ENCODE measurements around the gene GRIN2A.

- no peak for TF ChIP-seq POLR2A (IDR thresholded peaks at IDR 0.05)
- no peak for TF ChIP-seq POLR2AphosphoS5 (IDR thresholded peaks at IDR 0.05)
These were observed 61.3 kb downstream of the GRIN2A start for GRCh38 chr16:10120953-10121352.

Data from gastroesophageal sphincter (tissue), 2 donors.